Measurements from ENCODE around the gene FSTL5.

GRCh38 chr4:161949946-161950725, 213.7 kb downstream of the FSTL5 start:
- TF ChIP-seq CTCF (IDR thresholded peaks at IDR 0.05; ENCODE audit: low read length): no peak
- no peak for TF ChIP-seq EZH2 (optimal IDR thresholded peaks at IDR 0.05; ENCODE audit: low read depth, low read length)
- TF ChIP-seq EZH2phosphoT487 (IDR thresholded peaks at IDR 0.05; ENCODE audit: low read length): no peak
